Muscle layer of duodenum (tissue), 2 donors: ENCODE measurements around the gene THEM5.

Source experiments
- H3K27ac ChIP-seq: one replicate; pipeline ENCODE4 v1.7.0; 2013; ENCODE audit warnings: mild to moderate bottlenecking, low read length
- H3K27me3 ChIP-seq: one replicate; pipeline ENCODE4 v1.7.0; 2013; ENCODE audit warnings: low read depth, mild to moderate bottlenecking, control low read depth, low read length
- H3K36me3 ChIP-seq, 2 donors: one replicate each; pipeline ENCODE4 v1.7.0; 2013; ENCODE audit warnings: low read length in 2 of 2, control low read depth in 1 of 2, mild to moderate bottlenecking in 1 of 2; ENCODE audit not compliant: insufficient read depth in 2 of 2, control insufficient read depth in 1 of 2
- H3K4me1 ChIP-seq, 2 donors: one replicate each; pipeline ENCODE4 v1.7.0; 2013; ENCODE audit warnings: low read length in 2 of 2, mild to moderate bottlenecking in 2 of 2, control low read depth in 1 of 2, moderate library complexity in 1 of 2; ENCODE audit not compliant: insufficient read depth in 2 of 2, control insufficient read depth in 1 of 2
- H3K4me3 ChIP-seq, 2 donors: one replicate each; pipeline ENCODE4 v1.7.0; 2013; ENCODE audit warnings: low read length in 2 of 2, low read depth in 1 of 2, mild to moderate bottlenecking in 1 of 2
- H3K9me3 ChIP-seq, 2 donors: one replicate each; pipeline ENCODE4 v1.7.0; 2013; ENCODE audit warnings: low read length in 2 of 2, control low read depth in 1 of 2, mild to moderate bottlenecking in 1 of 2; ENCODE audit not compliant: control insufficient read depth in 1 of 2
- donor health status: healthy.

Gene THEM5

DNA sequence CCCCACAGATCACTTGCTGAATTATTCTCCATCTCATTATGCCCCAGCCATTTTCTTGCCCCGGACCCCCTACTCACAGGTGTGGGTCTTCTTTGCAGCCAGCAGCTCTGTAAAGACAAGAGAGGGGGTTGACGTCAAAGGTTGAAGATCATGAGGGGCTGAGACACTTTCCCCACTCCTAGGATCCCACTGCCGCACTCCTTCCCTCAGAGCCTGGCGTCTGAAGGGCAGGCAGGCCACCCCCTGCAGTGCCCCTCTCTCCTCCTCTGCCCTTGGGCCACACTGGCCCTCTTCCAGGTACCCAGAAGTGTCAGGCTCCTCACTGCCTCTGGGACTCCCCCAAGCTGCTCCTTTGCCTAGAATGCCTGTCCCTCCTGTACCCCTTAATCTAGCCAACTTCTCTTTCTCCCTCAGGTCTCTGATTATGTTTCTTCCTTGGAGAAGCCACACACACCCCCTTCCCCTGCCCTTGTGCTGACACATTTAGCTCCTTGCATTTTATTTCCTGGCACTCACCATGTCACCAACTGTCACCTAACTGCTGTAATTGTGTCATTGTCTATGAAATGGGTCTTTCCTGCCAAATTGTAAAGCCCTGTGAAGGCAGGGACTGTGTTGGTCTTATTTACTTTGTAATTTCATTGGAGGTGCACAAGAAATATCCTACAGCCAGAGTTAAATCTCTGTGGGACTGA is 24.0 kb downstream of the THEM5 start:
- Histone ChIP-seq H3K27me3 (peaks cover 3% of the 10 kb centered on the region), H3K27ac (peak overlapping the region; percentile 8)

DNA sequence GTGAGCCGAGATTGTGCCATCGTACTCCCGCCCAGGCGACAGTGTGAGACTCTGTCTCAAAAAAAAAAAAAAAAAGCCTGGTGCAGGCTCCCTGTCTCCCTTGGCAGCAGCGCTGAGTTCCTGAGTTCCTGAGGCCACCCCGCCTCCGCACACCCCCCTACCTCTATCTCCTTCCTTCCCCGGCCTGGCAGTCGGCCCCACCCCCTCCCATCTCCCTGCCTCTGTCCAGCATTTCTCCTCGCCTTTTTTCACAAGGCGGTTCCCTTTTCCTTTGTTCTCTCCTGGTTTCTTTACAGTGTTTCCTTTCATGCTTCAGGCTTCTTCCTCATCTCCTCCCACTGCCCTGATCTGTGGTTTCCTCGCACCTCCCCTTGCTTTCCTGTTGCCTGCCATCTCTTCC is 24.6 kb downstream of the THEM5 start:
- no peaks in the 10 kb centered on the region for H3K9me3 ChIP-seq
- no peak overlapping the region for H3K27ac ChIP-seq
- H3K4me3 ChIP-seq = no peak overlapping the region
- H3K27me3 ChIP-seq = peaks cover 3% of the 10 kb centered on the region
- peaks cover 4 to 6% of the 10 kb centered on the region in 2 donors for H3K4me1 ChIP-seq
- H3K36me3 ChIP-seq = no peaks in the 10 kb centered on the region

More for the DNA sequence above, 24.0 kb downstream of the THEM5 start:
- Histone ChIP-seq H3K4me1 (peaks cover 4 to 6% of the 10 kb centered on the region in 2 donors), H3K36me3 (no peaks in the 10 kb centered on the region), H3K9me3 (no peaks in the 10 kb centered on the region), H3K4me3 (no peak overlapping the region)

DNA sequence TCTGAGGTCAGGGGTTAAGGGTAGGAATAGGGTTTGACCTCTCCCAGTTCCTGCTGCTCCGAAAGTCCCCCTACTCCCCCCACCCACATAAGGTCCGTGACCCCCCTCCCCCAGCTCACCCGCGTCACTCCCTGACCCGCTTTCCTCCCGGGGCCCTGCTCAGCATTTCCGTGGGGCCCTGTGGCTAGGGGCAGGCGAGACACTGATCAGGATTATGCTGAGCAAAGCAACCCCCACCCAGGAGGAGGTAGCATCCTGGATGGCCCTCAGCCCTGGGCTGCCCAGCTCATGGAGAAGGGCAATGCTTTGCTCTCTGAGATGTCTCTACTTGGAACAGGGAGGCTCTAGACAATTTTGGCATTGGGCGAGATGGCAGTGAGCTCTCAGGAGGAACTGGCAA is 25.7 kb downstream of the THEM5 start:
- no peak overlapping the region for H3K27ac ChIP-seq
- no peaks in the 10 kb centered on the region for H3K9me3 ChIP-seq
- no peak overlapping the region for H3K4me3 ChIP-seq
- no peaks in the 10 kb centered on the region for H3K36me3 ChIP-seq
- peaks cover 4 to 6% of the 10 kb centered on the region in 2 donors for H3K4me1 ChIP-seq
- peaks cover 3% of the 10 kb centered on the region for H3K27me3 ChIP-seq

DNA sequence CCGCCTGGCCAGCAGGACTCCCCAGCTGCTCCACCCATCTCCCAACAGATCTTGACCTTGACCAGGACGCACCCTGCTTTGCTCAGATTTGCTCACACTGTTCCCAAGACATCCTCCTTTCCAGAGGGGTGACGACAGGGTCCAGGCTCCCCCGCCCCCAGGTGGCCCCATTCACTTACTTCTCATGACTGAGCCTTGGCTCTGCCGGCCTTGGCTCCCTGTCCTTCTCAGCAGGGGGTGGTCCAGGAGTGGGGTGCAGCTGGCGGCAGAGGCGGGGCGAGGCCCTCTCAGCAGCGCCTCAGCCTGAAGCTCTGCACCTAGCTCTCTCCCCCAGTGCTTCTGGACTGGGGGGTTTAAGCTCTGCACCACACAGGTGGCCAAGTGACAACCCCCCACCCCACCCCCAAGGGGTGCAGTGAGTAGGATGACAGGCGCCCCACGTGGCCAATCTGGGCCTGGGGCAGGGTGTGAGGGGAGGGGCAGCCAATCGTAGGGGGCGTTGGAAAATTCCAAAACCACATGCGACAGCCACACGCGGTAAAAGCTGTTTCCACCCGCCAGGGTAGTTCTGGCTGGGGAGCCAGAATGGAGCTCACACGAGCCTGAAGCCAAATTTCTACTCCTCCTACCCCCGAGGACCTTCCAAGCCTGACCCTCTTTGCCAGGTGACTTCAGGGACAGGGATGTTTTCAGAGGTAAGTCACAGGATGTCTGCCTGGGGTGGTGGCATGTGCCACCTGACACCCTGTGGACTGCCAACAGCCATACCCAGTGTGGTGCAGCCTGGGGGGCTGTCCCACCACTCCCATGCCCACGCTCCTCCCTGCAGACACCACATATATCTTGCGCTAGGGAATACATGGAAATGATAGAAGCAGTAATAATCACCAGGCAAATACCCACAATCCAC is 27.5 kb downstream of the THEM5 start:
- peaks cover 3% of the 10 kb centered on the region for H3K27me3 ChIP-seq
- H3K9me3 ChIP-seq = no peaks in the 10 kb centered on the region
- H3K36me3 ChIP-seq = no peaks in the 10 kb centered on the region
- peaks cover 0 to 4% of the 10 kb centered on the region in 2 donors for H3K4me1 ChIP-seq
- no peak overlapping the region for H3K4me3 ChIP-seq
- H3K27ac ChIP-seq = no peak overlapping the region

DNA sequence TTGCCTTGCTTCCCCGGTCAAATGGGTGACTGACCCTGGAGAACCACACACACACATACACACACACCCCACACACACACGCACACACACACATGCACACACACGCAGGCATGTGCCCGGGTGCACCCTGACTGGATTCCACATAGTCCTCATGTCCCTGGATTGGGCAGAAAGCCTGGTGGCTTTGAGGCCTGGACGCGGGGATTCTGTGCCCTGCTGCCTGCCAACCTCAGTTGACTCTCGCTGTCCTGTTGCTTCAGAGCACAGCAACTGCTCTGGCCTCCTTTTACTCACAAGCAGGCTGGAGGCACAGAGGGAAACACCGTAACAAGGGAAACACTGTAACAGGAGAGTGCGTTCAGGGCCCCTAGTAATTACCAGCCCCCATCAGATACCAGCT is 28.3 kb downstream of the THEM5 start:
- H3K36me3 ChIP-seq = no peaks in the 10 kb centered on the region
- H3K27ac ChIP-seq = no peak overlapping the region
- H3K27me3 ChIP-seq = peaks cover 3% of the 10 kb centered on the region
- H3K4me1 ChIP-seq = peaks cover 0 to 4% of the 10 kb centered on the region in 2 donors
- H3K4me3 ChIP-seq = no peak overlapping the region
- H3K9me3 ChIP-seq = no peaks in the 10 kb centered on the region

DNA sequence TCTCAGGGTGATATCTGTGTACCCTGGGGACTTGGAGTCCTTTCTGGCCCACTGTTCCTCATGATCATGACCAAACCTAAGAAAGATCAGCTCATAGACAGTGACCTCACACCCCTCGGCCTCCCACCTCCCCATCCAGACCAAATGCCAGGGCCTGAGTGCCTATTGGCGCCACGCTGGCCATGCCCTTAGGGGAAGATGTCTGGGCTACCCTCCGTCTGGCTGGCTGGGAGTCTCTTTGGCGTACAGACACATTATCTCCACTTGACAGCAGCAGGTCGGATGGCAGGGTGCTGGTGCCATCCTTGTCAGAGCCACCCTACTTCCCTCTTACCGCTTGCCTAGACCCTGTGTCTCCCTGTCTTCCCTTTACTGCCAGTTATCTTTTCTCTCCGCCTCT is 30.3 kb downstream of the THEM5 start:
- H3K27ac ChIP-seq = no peak overlapping the region
- no peaks in the 10 kb centered on the region for H3K27me3 ChIP-seq
- no peaks in the 10 kb centered on the region for H3K36me3 ChIP-seq
- H3K4me1 ChIP-seq = no peaks in the 10 kb centered on the region
- no peak overlapping the region for H3K4me3 ChIP-seq
- no peaks in the 10 kb centered on the region for H3K9me3 ChIP-seq

DNA sequence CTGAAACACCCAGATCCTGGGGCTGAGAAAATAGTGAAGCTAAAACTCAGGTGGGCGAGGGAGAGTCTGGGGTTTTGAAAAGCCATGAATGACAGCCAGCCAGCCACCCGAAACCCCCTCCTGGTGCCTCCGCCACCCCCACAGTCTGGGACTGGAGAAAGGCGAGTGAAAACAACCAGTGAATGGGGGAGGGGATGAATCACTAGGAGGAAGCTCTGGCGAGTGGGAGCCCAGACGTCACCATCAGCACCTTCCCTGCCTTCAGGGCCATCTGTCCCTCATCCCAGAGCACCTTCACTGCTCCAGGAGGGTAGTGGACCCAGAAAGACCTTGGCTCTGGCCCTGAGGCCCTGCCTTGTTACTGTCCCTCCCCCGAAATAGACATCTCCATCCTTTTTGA is 31.1 kb downstream of the THEM5 start:
- Histone ChIP-seq H3K4me3 (no peak overlapping the region), H3K27me3 (no peaks in the 10 kb centered on the region), H3K27ac (no peak overlapping the region), H3K4me1 (no peaks in the 10 kb centered on the region), H3K36me3 (no peaks in the 10 kb centered on the region), H3K9me3 (no peaks in the 10 kb centered on the region)

DNA sequence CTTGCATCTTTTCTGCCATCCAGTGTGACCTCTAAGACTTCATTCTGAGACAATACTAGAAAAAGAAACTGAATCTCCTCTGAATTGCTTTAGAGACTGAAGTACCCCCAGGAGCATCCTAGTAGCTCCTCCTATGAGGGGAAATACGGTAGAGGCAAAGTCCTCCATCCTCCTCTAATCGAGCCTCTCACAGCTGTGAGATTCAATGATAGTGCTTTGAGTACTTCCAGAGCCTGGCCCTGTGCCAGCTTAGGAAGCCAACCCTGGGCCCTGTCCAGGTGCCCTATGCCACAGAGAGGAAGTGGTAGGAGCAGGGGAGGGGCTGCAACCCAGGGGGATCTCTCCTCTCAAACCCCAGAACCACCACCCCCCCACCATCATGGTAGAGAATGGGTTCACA is 32.6 kb downstream of the THEM5 start:
- H3K4me3 ChIP-seq = no peak overlapping the region
- H3K9me3 ChIP-seq = no peaks in the 10 kb centered on the region
- H3K27ac ChIP-seq = no peak overlapping the region
- H3K4me1 ChIP-seq = no peaks in the 10 kb centered on the region
- no peaks in the 10 kb centered on the region for H3K27me3 ChIP-seq
- H3K36me3 ChIP-seq = no peaks in the 10 kb centered on the region

DNA sequence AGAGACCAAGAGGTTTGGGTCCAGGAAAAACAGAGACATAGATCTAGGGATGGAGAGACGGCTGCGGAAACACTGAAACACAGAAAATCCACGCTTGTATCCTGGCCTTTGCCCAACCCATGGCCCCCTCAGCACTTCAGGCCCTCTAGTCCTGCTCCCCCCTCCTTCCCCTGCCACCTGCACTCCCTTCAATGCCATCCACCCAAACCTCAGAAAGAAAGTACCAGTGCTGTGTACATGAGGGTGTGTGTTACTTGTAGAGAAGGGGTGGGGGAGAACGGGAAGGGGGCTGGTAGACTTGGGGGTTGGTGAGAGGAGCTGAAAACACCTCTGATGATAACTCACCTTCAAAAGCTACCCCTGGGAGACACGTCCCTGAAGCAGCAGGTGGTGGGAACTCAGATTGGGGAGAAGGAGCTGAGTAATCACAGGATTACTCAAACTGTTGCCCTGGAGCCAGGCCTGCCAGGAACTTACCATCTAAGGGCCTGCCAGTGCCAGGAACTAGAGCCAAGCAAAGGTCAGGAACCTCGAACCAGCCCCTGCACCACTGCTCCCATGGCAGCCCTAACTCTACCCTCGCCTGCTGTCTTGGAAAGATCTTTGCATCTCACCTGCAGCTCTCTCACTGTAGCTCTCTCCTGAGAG is 33.4 kb downstream of the THEM5 start:
- no peak overlapping the region for H3K27ac ChIP-seq
- no peaks in the 10 kb centered on the region for H3K4me1 ChIP-seq
- no peaks in the 10 kb centered on the region for H3K36me3 ChIP-seq
- H3K4me3 ChIP-seq = no peak overlapping the region
- no peaks in the 10 kb centered on the region for H3K27me3 ChIP-seq
- H3K9me3 ChIP-seq = no peaks in the 10 kb centered on the region

DNA sequence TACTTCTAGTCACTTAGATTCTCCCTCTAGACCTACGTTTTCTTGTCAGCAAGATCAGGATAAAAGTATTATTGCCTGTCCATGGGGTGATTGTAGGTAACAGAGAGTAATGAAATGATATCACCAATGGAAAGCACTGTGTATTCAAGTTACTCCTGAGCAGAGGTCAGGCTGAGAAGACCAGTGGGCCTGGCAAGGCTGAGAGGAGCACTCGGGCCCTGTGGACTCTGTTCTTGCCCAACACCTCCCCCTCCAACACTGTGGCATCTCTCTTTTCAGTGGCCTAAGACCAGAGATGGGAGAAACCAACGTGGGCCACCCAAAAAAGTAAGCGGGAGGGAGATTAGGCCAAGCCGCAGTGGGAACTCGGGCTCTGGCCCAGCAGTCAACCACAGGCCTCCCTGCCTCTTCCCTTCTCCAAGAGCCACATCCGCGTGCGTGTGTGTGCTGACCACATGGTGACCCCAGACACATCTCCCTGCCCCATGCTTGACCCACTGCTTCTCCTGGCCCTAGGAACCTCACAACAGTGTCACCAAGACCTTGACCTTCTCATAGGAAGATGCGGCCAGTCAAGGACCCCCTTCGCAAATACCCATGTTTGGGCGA is 34.2 kb downstream of the THEM5 start:
- Histone ChIP-seq H3K4me1 (no peaks in the 10 kb centered on the region), H3K27me3 (no peaks in the 10 kb centered on the region), H3K4me3 (no peak overlapping the region), H3K9me3 (no peaks in the 10 kb centered on the region), H3K27ac (no peak overlapping the region), H3K36me3 (no peaks in the 10 kb centered on the region)

DNA sequence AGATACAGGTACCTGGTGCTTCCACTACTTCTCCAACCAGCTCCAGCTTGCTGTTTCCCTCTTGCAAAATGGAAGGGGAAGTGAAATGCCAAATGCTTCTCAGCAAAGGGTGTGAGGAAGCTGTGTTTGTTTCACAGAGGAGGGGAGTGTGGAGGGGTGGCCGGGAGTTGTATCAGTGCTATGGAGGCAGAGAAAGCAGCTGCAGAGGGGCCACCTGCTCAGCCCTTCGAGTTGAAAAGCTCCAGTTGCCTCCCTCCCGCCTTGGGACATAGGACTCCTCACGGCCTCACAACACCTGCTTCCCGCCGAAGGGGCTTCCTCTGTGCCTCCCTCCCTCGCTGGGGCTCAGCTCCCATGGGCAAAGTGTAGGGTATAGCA is 36.2 kb downstream of the THEM5 start:
- no peaks in the 10 kb centered on the region for H3K4me1 ChIP-seq
- H3K27me3 ChIP-seq = no peaks in the 10 kb centered on the region
- no peaks in the 10 kb centered on the region for H3K9me3 ChIP-seq
- no peak overlapping the region for H3K4me3 ChIP-seq
- H3K27ac ChIP-seq = no peak overlapping the region
- no peaks in the 10 kb centered on the region for H3K36me3 ChIP-seq
